SK-N-MC (cell line): Measurements from ENCODE around the gene ZNF80.

Experiments
- EZH2 ChIP-seq: fragments of 200-600 bp; sonication (generic); IDR thresholded peaks from one replicate; pipeline ENCODE4 v1.6.1; 2017; ENCODE audit warnings: antibody characterized with exemption
- POLR2AphosphoS5 ChIP-seq: IDR thresholded peaks from 2 replicates; pipeline ENCODE4 v1.6.1; 2012; ENCODE audit warnings: mild to moderate bottlenecking, low read depth, low read length, borderline replicate concordance

- no peak for TF ChIP-seq EZH2
- TF ChIP-seq POLR2AphosphoS5: no peak
These were observed 24.1 kb downstream of the ZNF80 start for GRCh38 chr3:114213292-114213626.
